Sigmoid colon (tissue), 4 donors: Measurements from ENCODE around the gene STRIP2.
"Not testable (repeated sequence)": the region's sequence is repeated elsewhere in the genome, so short reads cannot be mapped to it uniquely, and the experiment has no call there.

ENCODE experiments used
- CTCF ChIP-seq, 4 experiments: fragments of 450-650 bp in 3 of 4; fragments of 200-600 bp in 1 of 4; IDR thresholded peaks; one replicate each; pipeline ENCODE4 v1.5.1; 2016 to 2019; ENCODE audit warnings: antibody characterized with exemption in 4 of 4, mild to moderate bottlenecking in 3 of 4, moderate library complexity in 2 of 4
- POLR2A ChIP-seq, 2 donors: fragments of 450-650 bp; IDR thresholded peaks; one replicate each; pipeline ENCODE4 v1.6.1; 2016; ENCODE audit warnings: antibody characterized with exemption in 2 of 2, mild to moderate bottlenecking in 2 of 2, moderate library complexity in 2 of 2
- POLR2AphosphoS5 ChIP-seq, 4 donors: sonication (generic); formaldehyde crosslinking; IDR thresholded peaks; one replicate each; pipeline ENCODE4 v1.6.1; 2017; ENCODE audit warnings: antibody characterized with exemption in 4 of 4

GRCh38 chr7:129476398-129476797, 42.2 kb downstream of the STRIP2 start:
- TF ChIP-seq CTCF, POLR2A, POLR2AphosphoS5 (IDR thresholded peaks at IDR 0.05): not testable (repeated sequence)
